ENCODE measurements around the gene SNRK. TPM values are rescaled to one million over a fixed set of nuclear protein-coding genes. Genes with fewer than 3 reads are reported as not detected.

Gene SNRK
- total RNA-seq, 2 donors from 2014 or later = 19.4 TPM

GRCh38 chr3:43288366-43288765, 2.0 kb downstream of the SNRK start:
- H3K9me3 ChIP-seq (ENCODE audit: control insufficient read depth, low read length) = no peaks in the 10 kb centered on the region
- peaks cover 21% of the 10 kb centered on the region for H3K36me3 ChIP-seq (ENCODE audit: control insufficient read depth, insufficient read depth, low read length)
- 97 to 100% methylated on average over 2 of the region's 2 CpGs for WGBS, 2 experiments (ENCODE audit: insufficient coverage in 1 of 2, insufficient read length in 1 of 2)
- no peak for TF ChIP-seq CTCF (conservative IDR thresholded peaks at IDR 0.05)
- no peak overlapping the region for H3K9ac ChIP-seq (ENCODE audit: extremely low read depth, low read length, poor library complexity, severe bottlenecking)
- H3K4me1 Mint-ChIP-seq = peaks cover 18% of the 10 kb centered on the region
- no peak overlapping the region for H3K27ac ChIP-seq (ENCODE audit: low read depth, low read length)
- H3K9me3 Mint-ChIP-seq = no peaks in the 10 kb centered on the region
- no peak overlapping the region for H3K4me3 Mint-ChIP-seq
- no peak for DNase-seq
- H3K4me3 ChIP-seq (ENCODE audit: low read length) = peak overlapping the region; percentile 97
- H3K27ac Mint-ChIP-seq = no peak overlapping the region
- H3K27me3 ChIP-seq (ENCODE audit: control insufficient read depth, insufficient read depth, low read length, poor library complexity, severe bottlenecking) = peaks cover 22% of the 10 kb centered on the region
- peaks cover 8% of the 10 kb centered on the region for H3K4me1 ChIP-seq (ENCODE audit: control insufficient read depth, insufficient read depth, low read length)
- H3K27me3 Mint-ChIP-seq (ENCODE audit: insufficient read depth) = peaks cover 9% of the 10 kb centered on the region
- H3K36me3 Mint-ChIP-seq (ENCODE audit: low read depth) = no peaks in the 10 kb centered on the region

DNA sequence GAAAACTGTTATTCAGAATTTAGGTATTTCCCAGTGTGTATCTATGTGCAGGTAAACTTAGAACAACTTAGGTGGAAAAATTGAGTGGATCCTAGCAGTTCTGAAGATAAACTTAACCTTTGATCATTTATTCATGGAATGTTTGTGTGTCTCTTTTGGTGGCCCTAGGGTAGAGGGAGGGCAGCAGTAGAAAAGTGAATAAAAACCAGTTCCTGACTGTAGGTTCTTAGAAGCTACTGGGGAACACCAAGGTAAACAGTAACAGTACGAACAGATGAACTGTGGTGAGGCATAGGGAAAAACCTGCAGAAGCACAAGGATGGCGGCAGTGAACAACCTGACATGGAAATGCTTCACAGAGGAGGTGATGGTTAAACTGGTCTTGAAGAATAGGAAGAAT, 2.5 kb downstream of the SNRK start:
- Histone ChIP-seq H3K36me3 (ENCODE audit: control insufficient read depth, insufficient read depth, low read length) (peaks cover 21% of the 10 kb centered on the region), H3K4me1 (ENCODE audit: control insufficient read depth, insufficient read depth, low read length) (peaks cover 8% of the 10 kb centered on the region), H3K9me3 (ENCODE audit: control insufficient read depth, low read length) (no peaks in the 10 kb centered on the region), H3K4me3 (ENCODE audit: low read length) (peak overlapping the region; percentile 97), H3K27ac (ENCODE audit: low read depth, low read length) (no peak overlapping the region), H3K9ac (ENCODE audit: extremely low read depth, low read length, poor library complexity, severe bottlenecking) (no peak overlapping the region), H3K27me3 (ENCODE audit: control insufficient read depth, insufficient read depth, low read length, poor library complexity, severe bottlenecking) (peaks cover 18% of the 10 kb centered on the region)
- H3K4me1 Mint-ChIP-seq = peaks cover 18% of the 10 kb centered on the region
- peaks cover 7% of the 10 kb centered on the region for H3K27me3 Mint-ChIP-seq (ENCODE audit: insufficient read depth)
- 90 to 94% methylated on average over 2 of the region's 2 CpGs for WGBS, 2 experiments (ENCODE audit: insufficient coverage in 1 of 2, insufficient read length in 1 of 2)
- no peak for DNase-seq
- H3K4me3 Mint-ChIP-seq = no peak overlapping the region
- TF ChIP-seq CTCF (conservative IDR thresholded peaks at IDR 0.05) = no peak
- H3K36me3 Mint-ChIP-seq (ENCODE audit: low read depth) = no peaks in the 10 kb centered on the region
- H3K27ac Mint-ChIP-seq = no peak overlapping the region
- no peaks in the 10 kb centered on the region for H3K9me3 Mint-ChIP-seq

- H3K4me3 ChIP-seq (ENCODE audit: low read length) = no peak overlapping the region
- peaks cover 7% of the 10 kb centered on the region for H3K27me3 Mint-ChIP-seq (ENCODE audit: insufficient read depth)
- no peak overlapping the region for H3K27ac Mint-ChIP-seq
- no peak for TF ChIP-seq CTCF (conservative IDR thresholded peaks at IDR 0.05)
- 95 to 100% methylated on average over 1 to 2 of the region's 2 CpGs for WGBS, 2 experiments (ENCODE audit: insufficient coverage in 1 of 2, insufficient read length in 1 of 2)
- peaks cover 21% of the 10 kb centered on the region for H3K36me3 ChIP-seq (ENCODE audit: control insufficient read depth, insufficient read depth, low read length)
- no peaks in the 10 kb centered on the region for H3K9me3 Mint-ChIP-seq
- H3K4me3 Mint-ChIP-seq = no peak overlapping the region
- peaks cover 8% of the 10 kb centered on the region for H3K4me1 ChIP-seq (ENCODE audit: control insufficient read depth, insufficient read depth, low read length)
- no peak for DNase-seq
- H3K27ac ChIP-seq (ENCODE audit: low read depth, low read length) = no peak overlapping the region
- no peaks in the 10 kb centered on the region for H3K9me3 ChIP-seq (ENCODE audit: control insufficient read depth, low read length)
- H3K9ac ChIP-seq (ENCODE audit: extremely low read depth, low read length, poor library complexity, severe bottlenecking) = no peak overlapping the region
- peaks cover 13% of the 10 kb centered on the region for H3K27me3 ChIP-seq (ENCODE audit: control insufficient read depth, insufficient read depth, low read length, poor library complexity, severe bottlenecking)
- peaks cover 18% of the 10 kb centered on the region for H3K4me1 Mint-ChIP-seq
- H3K36me3 Mint-ChIP-seq (ENCODE audit: low read depth) = no peaks in the 10 kb centered on the region
Measured at GRCh38 chr3:43289401-43289800, 3.1 kb downstream of the SNRK start.
